ENCODE data around the gene CDH15. TPM values are rescaled to one million over a fixed set of nuclear protein-coding genes. Genes with fewer than 3 reads are reported as not detected.

The CDH15 gene
- total RNA-seq, 1 experiment from 2014 or later = not detected

GRCh38 chr16:89139907-89140361 is 31.6 kb upstream of the CDH15 start:
- Mint-ChIP-seq H3K4me3 (ENCODE audit: low read depth, unreplicated experiment) (no peak overlapping the region), H3K9me3 (ENCODE audit: low read depth, unreplicated experiment) (no peaks in the 10 kb centered on the region), H3K27ac (ENCODE audit: unreplicated experiment) (no peak overlapping the region), H3K36me3 (ENCODE audit: insufficient read depth, unreplicated experiment) (peaks cover 8% of the 10 kb centered on the region), H3K4me1 (ENCODE audit: low read depth, unreplicated experiment) (no peaks in the 10 kb centered on the region), H3K27me3 (ENCODE audit: unreplicated experiment) (no peaks in the 10 kb centered on the region)
- no peak for DNase-seq
- intact Hi-C loops (cut with micrococcal nuclease; ENCODE audit: unreplicated experiment) = no loop called here
- no TSS peak for BruUV-seq (replicated peaks)
- TF ChIP-seq CTCF (IDR thresholded peaks at IDR 0.05; ENCODE audit: unreplicated experiment) = no peak
- CTCF ChIA-PET = interaction anchor here (0.7 kb wide), 1 partner anchor 54 kb away, joined by 3 read pairs; no protein-coding TSS in a partner anchor

- no peak for DNase-seq
- Mint-ChIP-seq H3K27me3 (ENCODE audit: unreplicated experiment) (no peaks in the 10 kb centered on the region), H3K4me1 (ENCODE audit: low read depth, unreplicated experiment) (no peaks in the 10 kb centered on the region), H3K4me3 (ENCODE audit: low read depth, unreplicated experiment) (no peak overlapping the region), H3K36me3 (ENCODE audit: insufficient read depth, unreplicated experiment) (peaks cover 6% of the 10 kb centered on the region), H3K27ac (ENCODE audit: unreplicated experiment) (no peak overlapping the region), H3K9me3 (ENCODE audit: low read depth, unreplicated experiment) (no peaks in the 10 kb centered on the region)
- BruUV-seq (replicated peaks) = no TSS peak
- no peak for TF ChIP-seq CTCF (IDR thresholded peaks at IDR 0.05; ENCODE audit: unreplicated experiment)
- intact Hi-C loops (cut with micrococcal nuclease; ENCODE audit: unreplicated experiment) = no loop called here
- CTCF ChIA-PET = no interaction called here
Measured at GRCh38 chr16:89140401-89140800, 31.1 kb upstream of the CDH15 start.

GRCh38 chr16:89140981-89141883 is 30.3 kb upstream of the CDH15 start:
- BruUV-seq (replicated peaks) = no TSS peak
- CTCF ChIA-PET = no interaction called here
- no peak overlapping the region for H3K27ac Mint-ChIP-seq (ENCODE audit: unreplicated experiment)
- no peak for DNase-seq
- no peak overlapping the region for H3K4me3 Mint-ChIP-seq (ENCODE audit: low read depth, unreplicated experiment)
- H3K4me1 Mint-ChIP-seq (ENCODE audit: low read depth, unreplicated experiment) = no peaks in the 10 kb centered on the region
- no peak for TF ChIP-seq CTCF (IDR thresholded peaks at IDR 0.05; ENCODE audit: unreplicated experiment)
- intact Hi-C loops (cut with micrococcal nuclease; ENCODE audit: unreplicated experiment) = no loop called here
- H3K36me3 Mint-ChIP-seq (ENCODE audit: insufficient read depth, unreplicated experiment) = peaks cover 6% of the 10 kb centered on the region
- no peaks in the 10 kb centered on the region for H3K9me3 Mint-ChIP-seq (ENCODE audit: low read depth, unreplicated experiment)
- no peaks in the 10 kb centered on the region for H3K27me3 Mint-ChIP-seq (ENCODE audit: unreplicated experiment)

- Mint-ChIP-seq H3K4me3 (ENCODE audit: low read depth, unreplicated experiment) (no peak overlapping the region), H3K9me3 (ENCODE audit: low read depth, unreplicated experiment) (no peaks in the 10 kb centered on the region), H3K4me1 (ENCODE audit: low read depth, unreplicated experiment) (no peaks in the 10 kb centered on the region), H3K36me3 (ENCODE audit: insufficient read depth, unreplicated experiment) (peaks cover 6% of the 10 kb centered on the region), H3K27ac (ENCODE audit: unreplicated experiment) (no peak overlapping the region), H3K27me3 (ENCODE audit: unreplicated experiment) (no peaks in the 10 kb centered on the region)
- intact Hi-C loops (cut with micrococcal nuclease; ENCODE audit: unreplicated experiment) = no loop called here
- no peak for DNase-seq
- no TSS peak for BruUV-seq (replicated peaks)
- CTCF ChIA-PET = no interaction called here
- TF ChIP-seq CTCF (IDR thresholded peaks at IDR 0.05; ENCODE audit: unreplicated experiment) = no peak
Measured at GRCh38 chr16:89141884-89142267, 29.7 kb upstream of the CDH15 start.
